Brain microvascular endothelial cell (primary cell): ENCODE results near the gene GDF10.

Source experiments
- DNase-seq: peaks from one replicate; pipeline ENCODE4 v3.0.0-alpha.2; 2020
- H3K27ac ChIP-seq: fragments of 250-450 bp; sonication (Bioruptor Pico); 2 replicates; pipeline ENCODE4 v1.5.1; 2020; ENCODE audit warnings: mild to moderate bottlenecking, moderate library complexity
- H3K27me3 ChIP-seq: fragments of 250-450 bp; sonication (Bioruptor Pico); replicated peaks from 2 replicates; pipeline ENCODE4 v1.5.1; 2020; ENCODE audit warnings: mild to moderate bottlenecking
- H3K36me3 ChIP-seq: fragments of 250-450 bp; sonication (Bioruptor Pico); replicated peaks from 2 replicates; pipeline ENCODE4 v1.5.1; 2020; ENCODE audit warnings: mild to moderate bottlenecking
- H3K4me3 ChIP-seq: 2 replicates; pipeline ENCODE4 v1.5.1; 2011; ENCODE audit warnings: low read depth, mild to moderate bottlenecking, control low read depth, low read length, moderate library complexity
- CTCF ChIP-seq: IDR thresholded peaks from 2 replicates; pipeline ENCODE4 v1.5.1; 2011; ENCODE audit warnings: low read depth, mild to moderate bottlenecking, moderate library complexity, low read length, control low read depth, inconsistent platforms; ENCODE audit errors: missing control alignments
- in situ Hi-C: cut with HindIII; loops from 2 replicates; pipeline ENCODE4 v1.10.0; 2017; ENCODE audit warnings: low sequenced_read_pairs, low pct_ligation_motif_present

The GDF10 gene

DNA sequence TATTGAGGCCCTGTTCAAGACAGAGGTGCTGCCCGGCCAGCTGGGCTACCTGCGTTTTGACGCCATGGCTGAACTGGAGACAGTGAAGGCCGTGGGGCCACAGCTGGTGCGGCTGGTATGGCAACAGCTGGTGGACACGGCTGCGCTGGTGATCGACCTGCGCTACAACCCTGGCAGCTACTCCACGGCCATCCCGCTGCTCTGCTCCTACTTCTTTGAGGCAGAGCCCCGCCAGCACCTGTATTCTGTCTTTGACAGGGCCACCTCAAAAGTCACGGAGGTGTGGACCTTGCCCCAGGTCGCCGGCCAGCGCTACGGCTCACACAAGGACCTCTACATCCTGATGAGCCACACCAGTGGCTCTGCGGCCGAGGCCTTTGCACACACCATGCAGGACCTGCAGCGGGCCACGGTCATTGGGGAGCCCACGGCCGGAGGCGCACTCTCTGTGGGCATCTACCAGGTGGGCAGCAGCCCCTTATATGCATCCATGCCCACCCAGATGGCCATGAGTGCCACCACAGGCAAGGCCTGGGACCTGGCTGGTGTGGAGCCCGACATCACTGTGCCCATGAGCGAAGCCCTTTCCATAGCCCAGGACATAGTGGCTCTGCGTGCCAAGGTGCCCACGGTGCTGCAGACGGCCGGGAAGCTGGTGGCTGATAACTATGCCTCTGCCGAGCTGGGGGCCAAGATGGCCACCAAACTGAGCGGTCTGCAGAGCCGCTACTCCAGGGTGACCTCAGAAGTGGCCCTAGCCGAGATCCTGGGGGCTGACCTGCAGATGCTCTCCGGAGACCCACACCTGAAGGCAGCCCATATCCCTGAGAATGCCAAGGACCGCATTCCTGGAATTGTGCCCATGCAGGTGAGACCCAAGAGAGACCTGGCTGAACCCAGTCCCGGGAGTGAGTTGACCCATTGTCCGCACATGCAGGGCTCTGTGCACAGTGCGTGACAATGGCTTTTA is 51.0 kb downstream of the GDF10 start:
- TF ChIP-seq CTCF, result no peak
- no peak overlapping the region for H3K4me3 ChIP-seq
- no peak overlapping the region for H3K27ac ChIP-seq
- in situ Hi-C loops, result no loop called here
- H3K36me3 ChIP-seq, result no peaks in the 10 kb centered on the region
- H3K27me3 ChIP-seq, result no peaks in the 10 kb centered on the region
- no peak for DNase-seq

DNA sequence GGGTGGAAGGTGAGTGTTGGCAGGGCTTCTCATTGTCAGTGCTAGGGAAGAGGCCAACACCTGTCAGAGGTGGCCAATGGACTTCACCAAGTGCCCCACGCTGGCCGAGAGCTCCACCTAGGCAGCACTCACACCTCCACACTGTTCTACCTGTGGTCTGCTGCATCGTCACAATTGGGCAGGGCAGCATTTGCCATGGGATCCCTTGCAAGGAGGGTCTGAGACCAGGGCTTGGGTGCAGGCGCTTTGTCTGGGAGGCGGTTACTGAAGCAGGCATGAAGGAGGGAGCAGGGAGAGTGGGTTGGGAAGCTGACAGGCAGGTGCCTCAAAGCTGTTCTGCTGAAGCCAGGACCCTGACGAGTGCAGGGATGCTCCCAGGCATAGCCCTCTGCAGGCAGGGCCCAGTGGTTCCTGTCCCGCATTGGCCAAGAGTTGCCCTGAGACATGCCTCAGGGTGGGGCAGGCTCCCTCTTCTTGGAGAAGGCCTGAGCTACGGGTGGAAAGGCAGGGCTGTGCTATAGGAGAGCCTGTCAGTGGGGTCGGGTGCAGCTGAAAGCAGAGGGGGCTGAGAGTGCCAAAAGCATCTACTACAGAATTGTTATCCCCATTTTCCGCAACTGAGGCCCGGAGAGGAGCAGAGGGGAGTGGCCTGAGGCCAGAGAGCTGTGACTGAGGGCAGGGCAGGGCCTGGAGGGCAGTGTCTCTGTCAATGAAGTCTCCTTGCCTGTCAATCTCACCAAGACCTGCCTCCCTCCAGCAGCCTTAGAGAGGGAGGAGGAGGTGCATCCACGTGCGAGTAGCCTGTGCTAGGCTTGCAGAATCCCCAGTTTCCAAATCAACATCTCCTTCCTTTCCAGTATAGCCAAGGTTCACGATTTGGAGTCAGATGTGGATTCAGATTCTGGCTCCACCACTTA is 52.2 kb downstream of the GDF10 start:
- no peaks in the 10 kb centered on the region for H3K36me3 ChIP-seq
- DNase-seq, result no peak
- in situ Hi-C loops, result no loop called here

GRCh38 chr10:47353351-47353750 is 53.4 kb downstream of the GDF10 start:
- no peak for TF ChIP-seq CTCF
- H3K36me3 ChIP-seq, result no peaks in the 10 kb centered on the region
- no peak overlapping the region for H3K4me3 ChIP-seq
- no peak for DNase-seq
- no peaks in the 10 kb centered on the region for H3K27me3 ChIP-seq
- H3K27ac ChIP-seq, result no peak overlapping the region
- in situ Hi-C loops, result no loop called here

More for the DNA sequence above, 52.2 kb downstream of the GDF10 start:
- no peak for TF ChIP-seq CTCF
- Histone ChIP-seq H3K27me3 (no peaks in the 10 kb centered on the region), H3K4me3 (no peak overlapping the region), H3K27ac (no peak overlapping the region)

DNA sequence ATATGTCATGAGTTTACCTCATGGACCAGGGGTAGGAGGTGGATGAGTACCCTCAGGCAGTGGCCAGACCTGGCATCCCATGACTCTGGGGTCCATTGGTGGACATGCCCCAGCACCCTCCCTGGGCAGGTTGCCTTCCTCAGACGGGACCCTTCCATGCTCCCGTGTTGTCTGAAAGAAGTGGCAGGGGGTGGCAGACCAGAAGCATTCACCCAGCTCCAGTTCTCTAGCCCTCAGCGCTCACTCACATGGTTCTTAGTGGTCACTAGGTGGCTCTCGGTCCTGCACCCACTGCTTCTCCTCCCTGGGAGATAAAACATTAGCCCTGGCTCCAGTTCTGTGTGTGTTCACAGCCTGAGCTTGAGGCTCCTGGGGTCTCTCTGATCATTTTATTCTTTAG is 54.2 kb downstream of the GDF10 start:
- Histone ChIP-seq H3K27ac (no peak overlapping the region), H3K27me3 (no peaks in the 10 kb centered on the region), H3K4me3 (no peak overlapping the region), H3K36me3 (no peaks in the 10 kb centered on the region)
- TF ChIP-seq CTCF, result peak; percentile 58
- peak; percentile 23 for DNase-seq
- in situ Hi-C loops, result no loop called here

GRCh38 chr10:47354900-47355299 is 54.9 kb downstream of the GDF10 start:
- Histone ChIP-seq H3K27ac (no peak overlapping the region), H3K27me3 (no peaks in the 10 kb centered on the region), H3K36me3 (no peaks in the 10 kb centered on the region), H3K4me3 (no peak overlapping the region)
- TF ChIP-seq CTCF, result no peak
- in situ Hi-C loops, result no loop called here
- DNase-seq, result no peak
